ENCODE measurements around the gene MSMB.
"Not testable (repeated sequence)": the region's sequence is repeated elsewhere in the genome, so short reads cannot be mapped to it uniquely, and the experiment has no call there.

MSMB gene

GRCh38 chr10:46046261-46046660 is at the start of gene MSMB:
MSMB (minus strand) TSS chr10:46046269; CDS start chr10:46046237, 32 bp downstream.
- DNase-seq: no peak

- DNase-seq: no peak
These were observed 49.1 kb upstream of the MSMB start for GRCh38 chr10:46094931-46095750.

- DNase-seq: no peak
These were observed 48.1 kb upstream of the MSMB start for GRCh38 chr10:46094197-46094500.

GRCh38 chr10:46093316-46094196 is 47.5 kb upstream of the MSMB start:
- DNase-seq: not testable (repeated sequence)

- DNase-seq: no peak
These were observed 46.5 kb upstream of the MSMB start for GRCh38 chr10:46092524-46093081.

GRCh38 chr10:46091828-46092523 is 45.9 kb upstream of the MSMB start:
- DNase-seq: no peak

- no peak for DNase-seq
These were observed 45.2 kb upstream of the MSMB start for GRCh38 chr10:46091080-46091827.

GRCh38 chr10:46090258-46090812 is 44.3 kb upstream of the MSMB start:
- DNase-seq: no peak

GRCh38 chr10:46087381-46087780 is 41.3 kb upstream of the MSMB start:
- not testable (repeated sequence) for DNase-seq

GRCh38 chr10:46084321-46085165 is 38.5 kb upstream of the MSMB start:
- no peak for DNase-seq

- DNase-seq: no peak
These were observed 34.8 kb upstream of the MSMB start for GRCh38 chr10:46080886-46081285.

GRCh38 chr10:46079831-46080585 is 33.9 kb upstream of the MSMB start:
- DNase-seq: no peak

GRCh38 chr10:46077731-46078413 is 31.8 kb upstream of the MSMB start:
- no peak for DNase-seq

GRCh38 chr10:46077141-46077554 is 31.1 kb upstream of the MSMB start:
- no peak for DNase-seq

- DNase-seq: no peak
These were observed 29.8 kb upstream of the MSMB start for GRCh38 chr10:46075869-46076268.

GRCh38 chr10:46074196-46074946 is 28.3 kb upstream of the MSMB start:
- DNase-seq: no peak

- DNase-seq: no peak
These were observed 27.5 kb upstream of the MSMB start for GRCh38 chr10:46073564-46073963.

GRCh38 chr10:46070749-46071148 is 24.7 kb upstream of the MSMB start:
- DNase-seq: no peak
